ENCODE measurements around the gene UNC80.

The UNC80 gene

DNA sequence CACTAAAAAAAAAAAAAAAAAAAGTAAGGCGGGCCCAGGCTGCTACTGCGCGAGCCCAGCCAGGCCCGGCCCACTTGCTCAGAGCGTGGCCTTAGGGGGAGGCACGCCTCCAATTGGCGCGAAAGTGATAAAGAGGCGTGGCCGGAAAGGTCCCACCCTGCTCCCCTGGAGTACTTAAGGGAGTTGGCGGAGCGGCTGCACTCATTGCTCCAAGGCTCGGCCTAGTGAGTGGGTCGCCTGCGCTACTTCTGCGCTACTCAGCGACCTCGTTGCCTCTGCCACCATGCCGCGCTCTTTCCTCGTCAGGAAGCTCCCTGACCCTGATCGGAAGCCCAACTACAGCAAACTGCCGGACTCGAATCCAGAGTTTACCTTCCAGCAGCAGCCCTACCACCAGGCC is 36.9 kb downstream of the UNC80 start:
- DNase-seq = no peak

DNA sequence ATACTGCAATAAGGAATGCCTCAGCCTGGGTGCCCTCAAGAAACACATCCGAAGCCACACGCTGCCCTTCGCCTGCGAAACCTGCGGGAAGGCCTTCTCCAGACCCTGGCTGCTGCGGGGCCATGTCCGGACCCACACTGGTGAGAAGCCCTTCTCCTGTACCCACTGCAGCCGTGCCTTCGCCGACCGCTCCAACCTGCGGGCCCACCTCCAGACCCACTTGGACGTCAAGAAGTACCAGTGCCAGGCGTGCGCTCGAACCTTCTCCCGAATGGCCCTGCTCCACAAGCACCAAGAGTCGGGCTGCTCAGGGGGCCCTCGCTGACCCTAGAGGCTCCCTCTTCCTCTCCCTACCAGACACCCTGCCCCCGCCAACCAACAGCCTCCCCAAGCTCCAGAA is 37.6 kb downstream of the UNC80 start:
- DNase-seq = no peak

DNA sequence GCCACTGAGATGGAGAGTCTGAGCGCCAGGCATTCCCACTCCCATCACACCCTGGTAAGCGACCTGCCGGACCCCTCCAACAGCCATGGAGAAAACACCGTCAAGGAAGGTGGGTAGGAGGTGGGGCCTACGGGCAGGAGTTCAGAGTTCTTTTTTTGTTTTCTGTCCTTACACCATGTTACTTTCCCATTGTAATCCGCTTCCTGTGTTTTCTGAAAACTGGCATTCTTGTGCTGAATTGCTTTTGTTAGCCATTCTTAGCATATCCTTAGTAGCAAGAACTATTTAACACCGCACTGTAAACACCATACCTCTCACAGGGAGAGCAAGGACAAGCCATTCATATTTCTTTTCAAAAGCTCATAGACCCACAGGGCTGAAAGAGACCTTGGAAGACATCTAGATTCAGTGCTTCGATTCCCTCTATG is 46.2 kb downstream of the UNC80 start:
- DNase-seq = no peak

DNA sequence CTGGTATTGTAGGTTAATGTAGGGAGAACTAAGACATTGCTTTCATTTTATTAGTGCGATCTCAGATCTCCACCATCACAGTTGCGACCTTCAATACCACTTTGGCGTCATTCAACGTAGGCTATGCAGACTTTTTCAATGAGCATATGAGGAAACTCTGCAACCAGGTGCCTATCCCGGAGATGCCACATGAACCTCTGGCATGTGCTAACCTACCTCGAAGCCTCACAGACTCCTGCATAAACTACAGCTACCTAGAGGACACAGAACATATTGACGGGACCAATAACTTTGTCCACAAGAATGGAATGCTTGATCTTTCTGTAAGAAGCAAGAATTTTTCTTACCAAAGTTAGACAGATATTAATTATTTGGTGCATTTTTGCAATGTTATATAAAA is 47.3 kb downstream of the UNC80 start:
- DNase-seq = no peak

DNA sequence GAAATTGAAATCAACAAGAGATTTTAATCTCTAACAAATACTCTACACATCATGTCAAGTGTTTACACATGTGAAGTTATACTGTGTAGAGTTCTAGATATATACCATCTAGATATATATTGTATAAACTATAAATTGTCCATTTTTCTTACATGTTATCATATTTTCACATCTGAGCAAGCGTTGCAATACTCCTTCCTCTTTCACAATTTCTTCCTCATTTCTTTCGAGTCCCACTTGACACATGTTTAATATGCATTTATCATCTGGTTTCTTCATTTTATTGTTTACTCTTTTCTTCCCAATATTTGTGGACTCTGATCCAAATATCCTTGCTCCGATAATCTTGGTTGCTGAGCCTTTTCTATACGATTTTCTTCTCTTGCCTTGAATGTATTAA is 50.2 kb downstream of the UNC80 start:
- no peak for DNase-seq

DNA sequence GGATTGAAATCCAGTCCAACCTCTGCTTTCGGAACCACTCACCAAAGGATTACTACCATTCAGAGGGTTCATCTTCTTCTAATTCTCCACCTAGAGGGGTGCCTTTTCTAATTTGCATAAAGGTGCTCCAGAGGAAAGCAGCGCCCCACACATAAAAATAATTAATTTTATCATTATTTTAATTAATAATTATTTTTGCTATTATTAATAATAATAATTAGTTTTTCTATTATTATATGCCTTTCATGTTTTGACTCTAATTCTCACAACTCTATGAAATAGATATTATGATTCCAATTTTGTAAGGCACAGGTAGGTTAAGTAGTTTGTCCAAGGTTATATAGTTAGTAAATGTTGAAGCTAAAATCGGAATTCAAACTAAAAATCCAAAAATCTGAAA is 51.9 kb downstream of the UNC80 start:
- no peak for DNase-seq

DNA sequence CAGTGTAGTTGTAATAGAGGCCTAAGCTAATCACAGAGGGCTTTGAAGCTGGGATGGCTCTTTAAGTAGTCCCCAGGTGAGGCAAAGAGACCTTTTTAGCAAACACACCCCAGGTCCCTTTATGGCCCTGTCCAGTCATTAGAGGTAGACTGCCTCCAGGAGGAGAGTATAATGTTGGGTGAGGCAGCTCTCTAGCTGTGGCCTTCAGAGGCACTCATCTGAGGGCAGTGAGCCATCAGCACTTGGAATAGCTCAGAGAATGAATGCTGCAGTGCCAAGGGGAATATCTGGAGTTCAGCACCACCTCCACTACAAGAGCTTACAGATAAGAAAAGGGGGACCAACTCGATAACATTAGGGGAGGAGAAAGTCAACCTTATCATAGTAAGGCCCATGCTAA is 52.8 kb downstream of the UNC80 start:
- no peak for DNase-seq

DNA sequence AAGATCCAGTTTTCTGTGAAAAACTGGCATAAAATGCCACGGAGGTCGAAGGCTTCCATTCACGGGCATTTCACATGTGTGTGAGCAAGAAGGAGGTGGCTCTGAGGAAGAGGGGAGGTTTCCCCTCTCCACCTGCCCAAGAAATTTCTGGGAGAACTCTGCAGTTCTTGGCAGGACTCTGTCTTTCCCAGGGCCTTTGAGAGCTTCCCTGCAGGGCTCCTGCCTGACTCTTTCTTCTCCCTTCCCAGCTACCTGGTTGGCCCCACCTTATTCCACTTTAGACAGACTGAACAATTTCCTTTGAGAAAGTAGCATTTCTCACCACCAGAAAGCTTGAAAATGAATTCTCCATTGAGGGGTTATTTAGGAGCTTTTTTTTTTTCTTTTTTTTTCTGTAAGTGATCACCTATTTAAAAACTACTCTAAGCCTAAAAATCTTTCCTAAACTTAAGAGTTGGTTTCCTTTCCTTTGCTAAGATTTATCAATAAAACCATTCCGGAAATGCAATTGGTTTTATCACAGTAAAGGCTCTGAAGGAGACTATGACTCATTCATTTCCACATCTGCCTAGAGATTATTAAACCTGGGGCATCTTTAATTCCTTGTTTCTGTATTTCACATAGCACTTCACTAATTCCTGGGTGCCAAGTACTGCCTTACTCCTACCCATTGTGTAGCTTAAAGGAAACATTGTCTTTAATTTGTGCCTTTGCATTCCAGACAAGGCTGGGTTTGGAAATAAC is 59.3 kb downstream of the UNC80 start:
- no peak for DNase-seq

DNA sequence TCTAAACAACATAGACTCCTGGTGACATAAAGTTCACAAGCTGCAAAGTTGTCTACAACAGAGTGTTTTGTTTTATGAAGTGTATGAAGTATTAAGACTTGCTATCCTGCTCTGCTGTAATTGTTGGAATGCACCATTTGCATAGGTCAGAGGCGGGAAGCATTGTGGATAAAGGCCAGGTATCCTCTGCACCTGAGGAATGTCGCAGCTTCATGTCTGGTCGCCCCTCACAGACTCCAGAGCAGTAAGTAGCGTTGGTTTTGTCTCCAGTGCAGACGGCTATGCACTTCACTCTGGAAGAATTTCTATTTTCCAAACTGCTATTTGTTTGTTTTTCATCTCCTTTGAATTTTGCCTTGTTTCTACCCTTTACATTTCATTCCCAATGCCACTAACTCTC is 63.1 kb downstream of the UNC80 start:
- DNase-seq = no peak

DNA sequence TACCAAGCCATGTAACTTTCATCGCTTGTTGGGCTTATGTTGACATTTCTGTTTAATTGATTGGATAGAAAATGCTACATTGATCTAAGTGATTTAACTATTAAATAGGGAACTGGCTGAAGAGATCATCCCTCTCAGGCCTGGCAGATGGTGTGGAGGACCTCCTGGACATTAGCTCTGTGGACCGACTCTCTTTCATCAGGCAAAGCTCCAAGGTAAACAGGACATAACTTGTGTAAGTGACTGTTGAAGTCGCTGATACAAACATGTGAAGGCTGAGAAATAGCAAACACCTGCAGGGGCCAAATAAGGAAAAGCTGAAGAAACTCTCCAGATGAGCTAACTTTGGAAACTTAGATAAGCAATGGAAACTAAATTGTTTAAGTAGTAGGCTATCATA is 68.8 kb downstream of the UNC80 start:
- DNase-seq = no peak

DNA sequence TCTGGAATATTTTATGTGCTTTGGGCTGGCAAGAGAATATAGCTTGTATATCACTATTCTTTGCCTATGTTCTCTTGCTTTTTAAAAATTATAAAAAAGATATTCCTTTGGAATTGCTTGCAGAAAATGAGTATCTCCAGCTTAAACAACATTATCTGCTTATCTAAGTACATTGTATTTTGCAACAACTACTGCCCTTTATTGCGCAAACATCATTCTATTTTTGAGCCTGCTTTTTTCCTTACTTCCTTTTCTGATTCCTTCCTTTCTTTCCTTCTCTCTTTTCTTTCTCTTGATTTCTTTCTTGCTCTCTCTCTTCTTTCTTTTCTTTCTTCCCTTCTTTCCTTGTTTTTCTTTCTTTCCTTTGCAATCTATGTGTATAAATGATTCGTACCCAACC is 74.0 kb downstream of the UNC80 start:
- no peak for DNase-seq

DNA sequence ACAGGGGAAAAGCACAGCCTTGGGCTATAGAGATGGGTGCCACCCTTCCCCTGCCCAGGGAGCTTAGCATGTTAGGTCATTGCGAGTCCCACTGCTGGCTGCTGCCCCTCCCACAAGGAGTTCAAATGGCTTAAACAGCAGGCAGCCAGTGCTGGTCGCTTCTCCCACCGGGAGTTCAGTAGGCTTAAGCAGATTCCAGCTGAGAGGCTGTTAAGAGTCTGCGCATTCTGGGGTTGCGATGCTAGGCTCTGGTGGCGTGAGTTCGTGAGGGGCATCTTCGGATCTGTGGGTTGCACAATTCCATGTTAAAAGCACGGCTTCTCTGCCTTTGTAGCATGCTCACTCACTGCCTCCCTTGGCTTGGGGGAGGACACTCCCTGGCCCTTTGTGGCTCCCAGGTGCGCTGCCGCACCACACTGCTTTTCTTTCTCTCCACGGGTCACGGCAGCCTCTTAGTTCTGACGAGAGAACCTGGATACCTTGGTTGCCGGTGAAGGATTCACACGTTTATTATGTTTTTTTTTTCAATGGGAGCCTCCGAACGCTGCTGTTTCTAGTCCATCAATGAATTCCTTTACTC is 93.2 kb downstream of the UNC80 start:
- no peak for DNase-seq

DNA sequence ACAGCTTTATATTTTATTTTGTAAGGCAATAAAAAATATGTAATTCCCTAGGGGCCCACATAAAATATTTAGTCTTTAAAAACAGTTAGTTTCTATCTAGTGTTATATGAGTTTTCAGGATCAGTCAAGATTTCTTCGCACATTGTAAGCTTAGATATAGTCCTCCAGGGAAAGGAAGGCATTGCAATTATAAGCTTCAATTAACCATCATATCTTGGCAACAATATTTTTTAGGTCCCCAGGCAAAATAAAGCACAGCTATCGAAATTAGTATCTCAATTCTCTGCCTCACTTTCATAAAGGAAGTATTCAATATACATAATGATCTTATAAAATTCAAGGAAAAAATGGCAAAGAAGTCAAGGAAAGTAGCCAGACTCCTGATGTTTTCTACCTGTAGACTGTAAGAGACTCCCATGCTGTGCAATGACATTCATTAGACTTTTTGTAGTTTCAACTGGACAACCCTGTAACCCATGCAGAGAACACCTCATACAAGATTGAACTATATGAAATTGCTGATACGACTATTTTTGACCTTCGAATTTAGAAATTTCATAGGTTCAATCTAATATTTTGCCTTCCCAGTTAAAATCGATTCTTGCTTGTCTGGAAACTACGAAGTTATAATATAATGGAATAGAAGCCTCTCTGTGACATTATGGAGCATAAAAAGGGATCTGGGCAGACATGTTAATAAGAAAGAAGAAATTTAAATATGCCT is 96.8 kb downstream of the UNC80 start:
- DNase-seq = no peak

DNA sequence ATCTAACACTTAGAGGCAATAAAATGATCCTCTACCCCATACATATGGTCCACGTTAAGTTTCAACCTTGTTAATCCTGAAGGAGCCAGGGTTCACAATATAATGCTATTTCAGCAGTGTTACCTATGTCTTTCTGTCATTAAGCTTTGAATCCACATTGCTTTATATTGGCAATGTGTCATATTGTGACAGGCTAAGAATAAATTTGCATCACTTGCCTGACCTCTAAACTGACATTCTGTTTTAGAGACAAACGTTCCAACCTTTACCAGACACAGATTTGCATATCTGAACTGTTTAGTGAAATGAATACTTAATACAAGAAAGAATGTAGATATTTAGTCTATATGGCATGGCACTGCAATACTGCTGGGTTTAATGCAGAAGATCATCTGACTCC is 98.4 kb downstream of the UNC80 start:
- DNase-seq = no peak

DNA sequence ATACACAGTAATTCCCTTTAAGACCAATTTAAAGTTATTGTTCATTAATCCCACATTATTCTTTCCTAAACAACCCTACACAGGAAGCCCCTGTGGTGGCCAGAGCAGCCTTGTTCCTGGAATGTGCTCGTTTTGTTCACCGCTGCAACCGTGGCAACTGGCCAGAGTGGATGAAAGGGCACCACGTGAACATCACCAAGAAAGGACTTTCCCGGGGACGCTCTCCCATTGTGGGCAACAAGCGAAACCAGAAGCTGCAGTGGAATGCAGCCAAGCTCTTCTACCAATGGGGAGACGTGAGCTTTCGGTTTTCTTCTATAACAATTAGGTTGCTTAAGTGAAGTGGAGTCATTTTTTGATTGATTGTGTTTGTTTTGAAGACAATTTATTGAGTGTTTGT is 101.0 kb downstream of the UNC80 start:
- no peak for DNase-seq

DNA sequence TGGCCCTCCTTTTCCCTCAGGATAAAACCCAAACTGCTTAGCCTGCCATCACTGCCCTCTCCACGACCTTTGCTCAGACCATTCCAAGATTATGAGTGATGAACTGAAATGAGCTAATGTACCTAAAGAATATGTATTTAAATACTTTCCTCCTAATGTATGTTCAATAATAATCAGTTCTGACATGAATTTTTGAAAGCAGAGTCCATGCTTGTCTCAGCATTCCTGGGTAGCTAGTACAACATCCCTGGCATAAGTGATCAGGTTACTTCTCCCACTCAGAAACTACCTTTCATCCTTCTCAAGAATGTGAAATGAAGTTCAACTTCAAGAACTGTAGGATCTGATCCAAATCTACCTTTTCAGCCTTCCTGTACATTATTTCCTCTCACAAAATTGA is 103.6 kb downstream of the UNC80 start:
- DNase-seq = no peak

DNA sequence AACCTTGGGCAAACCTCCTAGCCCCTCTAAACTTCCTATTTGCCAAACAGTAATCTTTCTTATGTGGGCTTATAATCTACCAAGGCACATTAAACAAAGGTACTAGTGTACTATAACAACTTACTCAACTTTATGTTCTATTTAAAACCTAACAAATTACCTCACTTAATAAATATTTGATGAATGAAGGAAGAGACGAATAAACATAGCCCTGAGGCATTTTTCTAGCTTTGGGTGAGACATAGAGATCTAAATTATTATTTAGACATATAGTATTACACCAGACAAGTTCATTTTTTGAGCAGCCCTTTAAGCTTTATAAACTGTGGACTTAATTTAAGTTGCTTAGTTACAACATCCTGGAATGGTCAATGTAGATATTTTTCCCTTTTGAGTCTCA is 104.6 kb downstream of the UNC80 start:
- DNase-seq = no peak

DNA sequence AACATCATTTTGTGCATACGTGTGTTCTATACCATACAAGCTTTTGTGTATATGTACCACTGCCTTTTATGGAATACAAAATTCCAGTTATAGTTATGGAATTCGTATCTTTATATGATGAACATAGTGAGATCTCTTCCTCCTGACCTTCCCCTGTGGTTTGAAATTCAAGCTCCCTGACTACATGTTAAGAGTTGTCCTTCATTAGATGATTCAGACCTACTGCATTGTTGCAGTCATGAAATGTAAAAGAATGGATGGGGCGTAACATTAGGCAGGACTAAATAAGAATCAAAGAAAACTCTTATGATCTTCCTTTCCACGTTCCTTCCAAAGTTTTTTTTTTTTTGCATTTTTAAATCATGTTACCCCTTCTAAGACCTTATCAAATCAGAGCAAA is 107.1 kb downstream of the UNC80 start:
- no peak for DNase-seq

DNA sequence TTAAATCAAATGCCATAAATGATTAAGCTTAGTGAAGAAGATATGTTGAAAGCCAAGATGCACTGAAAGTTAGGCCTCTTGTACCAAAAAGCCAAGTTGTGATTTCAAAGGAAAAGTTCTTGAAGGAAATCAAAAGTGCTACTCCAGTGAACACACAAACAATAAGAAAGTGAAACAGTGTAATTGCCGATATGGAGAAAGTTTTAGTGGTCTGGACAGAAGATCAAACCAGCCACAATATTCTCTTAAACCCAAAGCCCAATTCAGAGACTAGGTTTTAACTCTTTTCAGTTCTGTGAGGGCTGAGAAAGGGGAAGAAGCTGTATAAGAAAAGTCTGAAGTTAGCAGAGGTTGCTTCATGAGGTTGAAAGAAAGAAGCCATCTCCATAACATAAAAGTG is 129.0 kb downstream of the UNC80 start:
- DNase-seq = no peak

DNA sequence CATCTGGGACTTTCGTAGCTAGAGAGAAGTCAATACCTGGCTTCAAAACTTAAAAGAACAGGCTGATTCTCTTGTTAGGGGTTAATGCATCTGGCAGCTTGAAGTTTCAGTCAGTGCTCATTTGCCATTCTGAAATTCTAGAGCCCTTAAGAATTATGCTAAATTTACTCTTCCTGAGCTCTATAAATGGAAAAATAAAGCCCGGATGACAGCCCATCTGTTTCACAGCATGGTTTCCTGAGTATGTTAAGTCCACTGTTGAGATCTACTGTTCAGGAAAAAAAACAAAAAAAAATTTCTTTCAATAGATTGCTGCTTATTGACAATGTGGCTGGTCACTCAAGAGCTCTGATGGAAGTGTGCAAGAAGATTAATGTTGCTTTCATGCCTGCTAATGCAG is 129.5 kb downstream of the UNC80 start:
- DNase-seq = no peak

DNA sequence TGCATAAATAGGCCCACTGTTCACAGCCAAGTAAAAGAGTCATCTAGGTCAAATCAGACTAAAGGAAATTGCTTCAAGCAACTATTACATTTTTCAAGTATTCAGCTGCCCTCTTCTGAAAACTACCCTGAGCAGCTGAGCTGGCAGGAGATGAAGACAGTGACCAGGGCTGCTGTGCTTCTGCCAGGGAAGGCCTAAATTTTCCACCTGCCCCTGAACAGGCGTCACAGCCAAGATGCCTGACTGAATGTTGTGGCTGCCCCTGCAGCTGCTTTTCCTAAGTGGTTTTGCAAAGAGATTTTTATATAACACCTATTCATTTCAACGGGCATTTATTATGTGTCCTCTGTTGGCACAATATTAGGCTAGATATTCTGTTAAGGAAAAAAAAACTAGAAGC is 134.1 kb downstream of the UNC80 start:
- no peak for DNase-seq

DNA sequence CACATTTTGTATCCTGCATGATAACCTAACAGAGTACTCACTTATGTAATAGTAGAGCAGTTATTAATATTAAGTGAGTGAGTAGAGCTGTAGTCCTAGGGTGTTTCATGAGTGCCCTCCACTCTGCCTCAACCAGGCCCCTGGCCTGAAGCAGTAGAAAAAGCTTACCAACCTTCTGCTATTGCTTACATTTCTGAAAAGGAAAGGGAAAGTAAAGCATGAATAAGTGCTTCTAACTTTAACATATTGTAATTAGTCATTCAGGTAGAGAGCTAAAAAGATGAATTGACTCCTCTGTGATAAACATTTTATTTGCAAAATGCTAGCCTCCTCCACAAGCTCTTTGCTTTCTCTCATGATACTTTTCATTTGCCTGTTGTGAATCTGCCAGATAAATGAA is 136.1 kb downstream of the UNC80 start:
- DNase-seq = no peak

DNA sequence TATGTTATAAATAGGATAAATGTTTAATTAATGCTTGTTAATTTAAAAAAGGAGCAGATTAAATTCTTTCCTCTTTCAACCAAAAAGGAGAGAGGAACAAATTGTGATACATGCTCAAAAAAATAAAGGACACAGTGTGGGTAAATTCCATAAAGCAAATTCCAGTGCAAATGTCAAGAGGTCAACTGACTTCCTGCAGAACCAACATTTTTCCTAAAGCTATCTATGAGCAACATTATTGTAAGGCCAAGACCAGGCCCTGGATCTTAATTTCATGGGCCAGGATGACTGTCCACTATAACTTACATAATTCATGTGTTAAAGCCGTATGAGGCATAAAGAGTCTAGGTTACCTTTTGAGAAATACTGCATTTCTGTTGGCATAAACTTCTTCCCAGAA is 136.9 kb downstream of the UNC80 start:
- no peak for DNase-seq

DNA sequence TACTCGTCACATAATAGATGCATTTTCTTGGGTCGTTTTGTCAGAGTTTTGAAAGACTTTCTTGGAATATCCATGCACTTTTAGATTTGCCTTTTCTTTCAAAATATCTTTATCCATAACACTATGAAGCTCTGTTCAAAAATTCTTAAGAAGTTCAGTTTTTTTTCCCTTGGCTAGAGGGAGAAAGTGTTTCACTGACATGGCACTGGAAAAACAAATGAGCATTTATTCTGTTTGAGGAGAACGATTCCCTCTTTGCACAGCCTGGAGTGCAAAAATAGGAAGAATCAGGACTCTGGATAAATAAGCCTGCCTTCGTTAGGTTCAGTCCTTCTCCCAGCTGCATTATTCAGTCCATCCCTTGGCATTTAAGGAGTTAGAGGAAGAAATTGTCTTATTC is 139.9 kb downstream of the UNC80 start:
- no peak for DNase-seq
